GM23338 (cell line): ENCODE measurements around the gene SLC25A48. TPM values are rescaled to one million over a fixed set of nuclear protein-coding genes. Genes with fewer than 3 reads are reported as not detected.

Source experiments
- ATAC-seq: fragments of 200-7000 bp; cut with Tn5 transposase; 3 replicates; pipeline ENCODE4 v1.9.1; 2020
- DNase-seq: peaks from one replicate; pipeline ENCODE4 v3.0.0-alpha.2; 2015; ENCODE audit warnings: low spot score
- H2AFZ ChIP-seq: fragments of 200-600 bp; sonication (generic); 2 replicates; pipeline ENCODE4 v1.8.0; 2016; ENCODE audit warnings: antibody characterized with exemption, mild to moderate bottlenecking, moderate library complexity
- H3F3A ChIP-seq: fragments of 200-600 bp; sonication (generic); replicated peaks from 2 replicates; pipeline ENCODE4 v1.8.0; 2017; ENCODE audit warnings: antibody characterized with exemption, mixed run types, low read depth
- H3K27ac ChIP-seq: fragments of 200-600 bp; sonication (generic); 2 replicates; pipeline ENCODE4 v1.6.1; 2016; ENCODE audit warnings: low read depth
- H3K27me3 ChIP-seq: fragments of 200-600 bp; sonication (generic); 2 replicates; pipeline ENCODE4 v1.8.0; 2016; ENCODE audit warnings: mild to moderate bottlenecking, mixed run types, moderate library complexity; ENCODE audit not compliant: insufficient read depth
- H3K36me3 ChIP-seq: fragments of 200-600 bp; sonication (generic); 2 replicates; pipeline ENCODE4 v1.8.0; 2016; ENCODE audit warnings: mild to moderate bottlenecking; ENCODE audit not compliant: insufficient read depth
- H3K4me1 ChIP-seq: fragments of 200-600 bp; sonication (generic); 2 replicates; pipeline ENCODE4 v1.8.0; 2016; ENCODE audit warnings: mild to moderate bottlenecking, moderate library complexity; ENCODE audit not compliant: insufficient read depth
- H3K4me2 ChIP-seq: fragments of 200-600 bp; sonication (generic); 2 replicates; pipeline ENCODE4 v1.7.1; 2017; ENCODE audit warnings: mixed run types
- H3K4me3 ChIP-seq: fragments of 200-600 bp; sonication (generic); 2 replicates; pipeline ENCODE4 v1.6.1; 2016; ENCODE audit warnings: mixed run types
- H3K79me2 ChIP-seq: fragments of 200-600 bp; sonication (generic); replicated peaks from 2 replicates; pipeline ENCODE4 v1.8.0; 2017; ENCODE audit warnings: mild to moderate bottlenecking; ENCODE audit not compliant: insufficient read depth
- H3K9me2 ChIP-seq: fragments of 200-600 bp; sonication (generic); 2 replicates; pipeline ENCODE4 v1.8.0; 2017; ENCODE audit not compliant: insufficient read depth
- H4K20me1 ChIP-seq: fragments of 200-600 bp; sonication (generic); replicated peaks from 2 replicates; pipeline ENCODE4 v1.8.0; 2017; ENCODE audit warnings: mild to moderate bottlenecking; ENCODE audit not compliant: insufficient read depth
- H3K27ac Mint-ChIP-seq: 2 replicates; pipeline ENCODE4 v1.8.0; 2020; ENCODE audit warnings: inconsistent platforms, mild to moderate bottlenecking, moderate library complexity, mixed read lengths
- H3K27me3 Mint-ChIP-seq: 3 replicates; pipeline ENCODE4 v1.8.0; 2022; ENCODE audit warnings: low read depth, mild to moderate bottlenecking, moderate library complexity, mixed read lengths, inconsistent platforms; ENCODE audit not compliant: insufficient read depth, poor library complexity
- H3K36me3 Mint-ChIP-seq: 3 replicates; pipeline ENCODE4 v1.8.0; 2021; ENCODE audit warnings: low read depth, mild to moderate bottlenecking, inconsistent platforms, moderate library complexity, mixed read lengths
- H3K4me1 Mint-ChIP-seq: 3 replicates; pipeline ENCODE4 v1.8.0; 2020; ENCODE audit warnings: mild to moderate bottlenecking, inconsistent platforms, mixed read lengths
- H3K4me3 Mint-ChIP-seq: 3 replicates; pipeline ENCODE4 v1.8.0; 2021; ENCODE audit warnings: moderate library complexity, mild to moderate bottlenecking, inconsistent platforms, mixed read lengths
- H3K9me3 Mint-ChIP-seq: 3 replicates; pipeline ENCODE4 v1.8.0; 2020; ENCODE audit warnings: moderate library complexity, mild to moderate bottlenecking, inconsistent platforms, mixed read lengths
- CTCF ChIP-seq, 2 experiments: fragments of 200-600 bp in 1 of 2; sonication (generic) in 1 of 2; conservative IDR thresholded peaks; 2 replicates each; pipeline versions ENCODE4 v1.5.1 to v1.6.1; 2016 to 2017; ENCODE audit warnings: antibody characterized with exemption in 2 of 2, low read depth in 2 of 2, mild to moderate bottlenecking in 2 of 2, moderate library complexity in 1 of 2
- ETS1 ChIP-seq: IDR thresholded peaks from 2 replicates; pipeline ENCODE4 v1.6.1; 2016; ENCODE audit warnings: antibody characterized with exemption
- NANOG ChIP-seq: IDR thresholded peaks from 2 replicates; pipeline ENCODE4 v1.6.1; 2016; ENCODE audit warnings: antibody characterized with exemption, borderline replicate concordance
- ZNF462 ChIP-seq: fragments of 250-450 bp; sonication (Bioruptor Pico); IDR thresholded peaks from 2 replicates; pipeline ENCODE4 v1.5.0; 2020; ENCODE audit warnings: mild to moderate bottlenecking, moderate library complexity
- microRNA-seq: library from miRNA; unstranded; fragments of <30 nt; microRNA quantifications from one replicate; pipeline ENCODE4, GENCODE V29; 2017
- polyA plus RNA-seq: library from polyadenylated mRNA; unstranded; fragments of >200 nt; fragmentation: Nextera tagmentation; extraction: Ambion mirVana; gene quantifications from 2 replicates; pipeline ENCODE4 v1.2.1, GENCODE V29; 2016
- small RNA-seq: library from RNA; depleted of rRNA; stranded (forward); fragments of <200 nt; gene quantifications from one replicate; pipeline ENCODE3, GENCODE V24; 2014; ENCODE audit warnings: low replicate concordance
- total RNA-seq: library from RNA; depleted of rRNA; stranded (reverse); fragments of >200 nt; shearing (Covaris generic); gene quantifications from 2 replicates; pipeline ENCODE4 v1.2.3, GENCODE V29; 2014; rRNA removed

The SLC25A48 gene
- total and polyA plus RNA-seq, 2 experiments from 2014 or later = 1.1 to 1.5 TPM

- Histone ChIP-seq H3K4me2 (no peak overlapping the region), H3K27me3 (peaks cover 12% of the 10 kb centered on the region)
These were observed 102.9 kb downstream of the SLC25A48 start for GRCh38 chr5:135937245-135937911.

More at GRCh38 chr5:135937245-135937911, 102.9 kb downstream of the SLC25A48 start:
- Histone ChIP-seq H3K9me2 (no peaks in the 10 kb centered on the region), H4K20me1 (0 out of 2 replicates have a peak, but pooled peaks cover 4% of the 10 kb centered on the region), H3K36me3 (no peaks in the 10 kb centered on the region), H3K27ac (no peak overlapping the region), H3K4me3 (no peak overlapping the region), H2AFZ (no peak overlapping the region), H3K79me2 (no peaks in the 10 kb centered on the region), H3F3A (no peaks in the 10 kb centered on the region), H3K4me1 (no peaks in the 10 kb centered on the region)
- DNase-seq (no peak), ATAC-seq (no peak)
- no peak for TF ChIP-seq CTCF (conservative IDR thresholded peaks at IDR 0.05; ENCODE audit: low read depth in 2 of 2)
- no peak for TF ChIP-seq ZNF462 (CRISPR knock-in tag)
- TF ChIP-seq ETS1 = no peak
- TF ChIP-seq NANOG = no peak
- Mint-ChIP-seq H3K27ac (no peak overlapping the region), H3K9me3 (no peaks in the 10 kb centered on the region), H3K4me3 (no peak overlapping the region), H3K36me3 (no peaks in the 10 kb centered on the region), H3K27me3 (peaks cover 4% of the 10 kb centered on the region), H3K4me1 (peaks cover 2% of the 10 kb centered on the region; the same call in 2 of the 3 replicates)

Small RNA genes within 50 kb of the gene (microRNA-seq; reads per million reads assigned to microRNA genes)
- gene MIR5692C1 = not detected

Small RNA genes within 50 kb of the gene (small RNA-seq; reads per million reads assigned to genes)
- not detected for gene MIR5692C1

Other genes with a start within 250 kb of the SLC25A48 start
- not detected in 2 replicates for gene IL9, start 61.2 kb downstream of the SLC25A48 start, total RNA-seq
- gene IL9, start 61.2 kb downstream of the SLC25A48 start, polyA plus RNA-seq = not detected in 2 replicates
- not detected in 2 replicates for gene LECT2, start 120.3 kb downstream of the SLC25A48 start, total RNA-seq
- 0.43 and 0.45 TPM in 2 replicates for gene LECT2, start 120.3 kb downstream of the SLC25A48 start, polyA plus RNA-seq
- 8.2 and 8.9 TPM in 2 replicates for gene TGFBI, start 194.3 kb downstream of the SLC25A48 start, total RNA-seq
- 8.0 and 9.4 TPM in 2 replicates for gene TGFBI, start 194.3 kb downstream of the SLC25A48 start, polyA plus RNA-seq